ENCODE measurements around the gene ETFBKMT. TPM values are rescaled to one million over a fixed set of nuclear protein-coding genes. Genes with fewer than 3 reads are reported as not detected.

Gene ETFBKMT
- total RNA-seq, 2 experiments from 2014 or later, result 0.38 to 0.92 TPM

DNA sequence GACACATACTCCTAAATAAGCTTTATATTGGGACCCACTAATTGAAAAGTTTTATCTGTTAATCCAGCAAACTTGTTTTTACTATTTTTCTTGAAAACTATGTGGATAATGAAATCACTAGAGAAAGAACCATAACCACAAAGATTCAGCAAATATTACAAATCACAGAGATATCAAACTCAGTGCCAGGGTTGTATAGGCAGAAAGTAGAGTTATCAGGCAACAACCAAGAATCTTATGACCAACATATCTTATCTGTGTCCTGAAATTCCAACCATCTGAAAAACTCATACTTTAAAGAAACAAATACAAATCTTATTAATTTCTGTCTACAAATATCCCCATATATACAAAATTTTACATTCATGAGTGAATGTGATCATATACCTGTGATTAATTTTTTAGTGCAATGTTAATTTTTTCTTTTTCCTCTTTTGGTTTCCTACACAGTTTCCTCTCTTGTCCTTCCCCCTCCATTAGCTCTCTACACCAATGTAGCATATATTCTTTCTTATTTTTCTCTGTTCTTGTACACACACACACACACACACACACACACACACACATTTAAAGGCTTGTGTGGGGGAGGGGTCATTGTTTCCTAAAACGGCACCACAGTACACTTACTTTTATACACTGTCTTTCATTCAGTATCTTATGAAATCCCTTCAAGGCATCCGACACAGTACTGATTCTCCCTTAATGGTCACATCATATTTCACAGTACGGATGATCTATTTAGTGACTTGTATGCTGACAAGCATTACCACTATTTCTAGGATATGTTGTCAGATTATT is 50.7 kb downstream of the ETFBKMT start:
- peaks cover 72% of the 10 kb centered on the region for H3K36me3 Mint-ChIP-seq (ENCODE audit: low read depth)

DNA sequence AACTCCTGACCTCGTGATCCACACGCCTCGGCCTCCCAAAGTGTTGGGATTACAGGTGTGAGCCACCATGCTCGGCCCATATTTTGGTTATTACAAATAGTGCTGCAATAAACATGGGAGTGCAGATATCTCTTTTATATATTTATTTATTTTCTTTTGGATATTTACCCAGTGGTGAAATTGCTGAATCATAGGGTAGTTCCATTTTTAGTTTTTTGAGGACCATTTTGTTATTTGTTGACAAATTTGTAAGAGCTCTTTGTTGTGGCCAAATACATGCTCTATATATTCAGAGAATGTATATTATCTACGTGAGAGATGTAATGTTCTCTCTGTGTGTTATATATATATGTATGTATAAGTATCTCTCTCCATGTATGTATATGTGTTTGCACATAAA is 53.4 kb downstream of the ETFBKMT start:
- intact Hi-C loops (cut with DNase I, micrococcal nuclease), result no loop called here
- peaks cover 72% of the 10 kb centered on the region for H3K36me3 Mint-ChIP-seq (ENCODE audit: low read depth)
- TF ChIP-seq, protein P1, sequence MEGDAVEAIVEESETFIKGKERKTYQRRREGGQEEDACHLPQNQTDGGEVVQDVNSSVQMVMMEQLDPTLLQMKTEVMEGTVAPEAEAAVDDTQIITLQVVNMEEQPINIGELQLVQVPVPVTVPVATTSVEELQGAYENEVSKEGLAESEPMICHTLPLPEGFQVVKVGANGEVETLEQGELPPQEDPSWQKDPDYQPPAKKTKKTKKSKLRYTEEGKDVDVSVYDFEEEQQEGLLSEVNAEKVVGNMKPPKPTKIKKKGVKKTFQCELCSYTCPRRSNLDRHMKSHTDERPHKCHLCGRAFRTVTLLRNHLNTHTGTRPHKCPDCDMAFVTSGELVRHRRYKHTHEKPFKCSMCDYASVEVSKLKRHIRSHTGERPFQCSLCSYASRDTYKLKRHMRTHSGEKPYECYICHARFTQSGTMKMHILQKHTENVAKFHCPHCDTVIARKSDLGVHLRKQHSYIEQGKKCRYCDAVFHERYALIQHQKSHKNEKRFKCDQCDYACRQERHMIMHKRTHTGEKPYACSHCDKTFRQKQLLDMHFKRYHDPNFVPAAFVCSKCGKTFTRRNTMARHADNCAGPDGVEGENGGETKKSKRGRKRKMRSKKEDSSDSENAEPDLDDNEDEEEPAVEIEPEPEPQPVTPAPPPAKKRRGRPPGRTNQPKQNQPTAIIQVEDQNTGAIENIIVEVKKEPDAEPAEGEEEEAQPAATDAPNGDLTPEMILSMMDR (IDR thresholded peaks at IDR 0.05), result no peak
- no peak overlapping the region for H3K4me3 Mint-ChIP-seq
- H3K9me3 ChIP-seq (ENCODE audit: control insufficient read depth in 1 of 2, insufficient read depth in 1 of 2, low read length in 2 of 2), result peaks cover 9 to 21% of the 10 kb centered on the region in 2 experiments
- no peak overlapping the region for H3K27ac ChIP-seq (ENCODE audit: low read depth in 1 of 2, low read length in 2 of 2)
- H3K9me3 Mint-ChIP-seq, result no peaks in the 10 kb centered on the region
- ChIA-PET CTCF (no interaction called here), POLR2A (no interaction called here)
- no peaks in the 10 kb centered on the region for H3K36me3 ChIP-seq (ENCODE audit: insufficient read depth, low read length)
- no peaks in the 10 kb centered on the region for H3K27me3 ChIP-seq (ENCODE audit: control insufficient read depth in 1 of 2, insufficient read depth in 2 of 2, low read length in 2 of 2)
- no peak overlapping the region for H3K4me3 ChIP-seq (ENCODE audit: low read length)
- no peak overlapping the region for H3K27ac Mint-ChIP-seq
- ATAC-seq (ENCODE audit: poor library complexity), result no peak
- H3K27me3 Mint-ChIP-seq, result no peaks in the 10 kb centered on the region
- no peaks in the 10 kb centered on the region for H3K4me1 ChIP-seq (ENCODE audit: insufficient read depth, low read length)
- no peak for DNase-seq
- H3K4me1 Mint-ChIP-seq (ENCODE audit: low read depth), result peaks cover 17% of the 10 kb centered on the region

More for the DNA sequence above, 50.7 kb downstream of the ETFBKMT start:
- ChIA-PET POLR2A (no interaction called here), CTCF (no interaction called here)
- Mint-ChIP-seq H3K4me1 (ENCODE audit: low read depth) (peaks cover 23% of the 10 kb centered on the region), H3K27ac (no peak overlapping the region), H3K9me3 (peaks cover 3% of the 10 kb centered on the region), H3K4me3 (no peak overlapping the region), H3K27me3 (no peaks in the 10 kb centered on the region)
- peaks cover 9 to 21% of the 10 kb centered on the region in 2 experiments for H3K9me3 ChIP-seq (ENCODE audit: control insufficient read depth in 1 of 2, insufficient read depth in 1 of 2, low read length in 2 of 2)
- DNase-seq (no peak), ATAC-seq (ENCODE audit: poor library complexity) (no peak)
- intact Hi-C loops (cut with DNase I, micrococcal nuclease), result no loop called here
- no peak overlapping the region for H3K4me3 ChIP-seq (ENCODE audit: low read length)
- peaks cover 3% of the 10 kb centered on the region for H3K36me3 ChIP-seq (ENCODE audit: insufficient read depth, low read length)
- TF ChIP-seq, protein P1 (IDR thresholded peaks at IDR 0.05), result no peak
- no peaks in the 10 kb centered on the region for H3K27me3 ChIP-seq (ENCODE audit: control insufficient read depth in 1 of 2, insufficient read depth in 2 of 2, low read length in 2 of 2)
- H3K27ac ChIP-seq (ENCODE audit: low read depth in 1 of 2, low read length in 2 of 2), result no peak overlapping the region
- peaks cover 6% of the 10 kb centered on the region for H3K4me1 ChIP-seq (ENCODE audit: insufficient read depth, low read length)

DNA sequence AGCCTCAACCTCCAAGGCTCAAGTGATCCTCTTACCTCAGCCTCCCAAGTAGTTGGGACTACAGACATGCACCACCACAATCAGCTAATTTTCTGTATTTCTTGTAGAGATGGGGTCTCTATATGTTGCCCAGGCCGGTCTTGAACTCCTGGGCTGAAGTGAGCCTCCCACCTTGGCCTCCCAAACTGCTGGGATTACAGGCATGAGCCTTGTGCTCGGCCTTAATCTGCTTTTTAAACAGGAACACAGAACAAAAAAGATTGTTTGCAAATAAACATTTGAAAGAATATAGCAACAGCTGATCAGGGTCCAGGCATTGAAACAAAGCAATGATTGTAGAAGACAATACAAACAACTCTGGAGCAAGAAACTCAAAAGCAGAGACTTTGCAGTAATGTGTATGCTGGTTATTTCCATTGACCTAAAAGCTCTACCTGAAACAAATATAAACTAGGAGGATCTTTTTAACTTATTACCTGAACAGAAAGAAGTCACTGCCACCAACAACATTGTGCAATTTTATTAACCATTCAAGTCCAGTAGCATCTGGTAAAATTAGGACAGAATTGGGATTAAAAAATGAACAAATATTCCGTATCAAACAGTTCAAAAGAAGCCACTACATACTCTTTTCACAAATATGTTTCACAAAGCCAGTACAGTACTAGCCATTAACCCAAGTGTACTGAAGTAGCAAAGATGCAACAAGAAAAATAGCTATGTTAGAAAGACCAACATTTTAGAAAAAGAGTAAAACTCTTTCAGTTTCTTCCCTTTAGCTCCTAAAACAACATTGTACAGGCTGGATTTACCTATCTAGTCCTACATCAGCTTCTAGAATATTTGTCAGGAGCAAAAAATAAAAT is 55.2 kb downstream of the ETFBKMT start:
- TF ChIP-seq, protein P1 (IDR thresholded peaks at IDR 0.05), result no peak
- intact Hi-C loops (cut with DNase I, micrococcal nuclease), result no loop called here
- H3K9me3 ChIP-seq (ENCODE audit: control insufficient read depth in 1 of 2, insufficient read depth in 1 of 2, low read length in 2 of 2), result peaks cover 0 to 17% of the 10 kb centered on the region in 2 experiments
- peaks cover 74% of the 10 kb centered on the region for H3K36me3 Mint-ChIP-seq (ENCODE audit: low read depth)
- POLR2A ChIA-PET, result interaction anchor here (0.8 to 1.6 kb wide), 4 partner anchors 13 to 245 kb away, joined by 3 to 4 read pairs (median 3); partner anchors contain the start of genes AMN1 and RESF1
- no peak overlapping the region for H3K4me3 ChIP-seq (ENCODE audit: low read length)
- peaks cover 7% of the 10 kb centered on the region for H3K36me3 ChIP-seq (ENCODE audit: insufficient read depth, low read length)
- peaks cover 3% of the 10 kb centered on the region for H3K4me1 ChIP-seq (ENCODE audit: insufficient read depth, low read length)
- H3K9me3 Mint-ChIP-seq, result no peaks in the 10 kb centered on the region
- no peak for DNase-seq
- no peak for ATAC-seq (ENCODE audit: poor library complexity)
- H3K27ac Mint-ChIP-seq, result peak overlapping the region; percentile 46
- no peak overlapping the region for H3K4me3 Mint-ChIP-seq
- H3K4me1 Mint-ChIP-seq (ENCODE audit: low read depth), result peaks cover 17% of the 10 kb centered on the region
- CTCF ChIA-PET, result no interaction called here
- H3K27ac ChIP-seq (ENCODE audit: low read depth in 1 of 2, low read length in 2 of 2), result no peak overlapping the region
- H3K27me3 Mint-ChIP-seq, result no peaks in the 10 kb centered on the region
- H3K27me3 ChIP-seq (ENCODE audit: control insufficient read depth in 1 of 2, insufficient read depth in 2 of 2, low read length in 2 of 2), result no peaks in the 10 kb centered on the region

All from CD4-positive, alpha-beta T cell (primary cell).